HG03108 (cell line): ENCODE measurements around the gene SLC7A11.
"Not testable (repeated sequence)": the region's sequence is repeated elsewhere in the genome, so short reads cannot be mapped to it uniquely, and the experiment has no call there.

Source experiments
- ATAC-seq: cut with Tn5 transposase; IDR thresholded peaks from one replicate; pipeline ENCODE4 v1.9.1; 2021; ENCODE audit warnings: moderate library complexity; ENCODE audit not compliant: unreplicated experiment

SLC7A11 gene

GRCh38 chr4:138210576-138210975 is 31.6 kb downstream of the SLC7A11 start:
- not testable (repeated sequence) for ATAC-seq

GRCh38 chr4:138209094-138209493 is 33.1 kb downstream of the SLC7A11 start:
- no peak for ATAC-seq

- no peak for ATAC-seq
These were observed 36.5 kb downstream of the SLC7A11 start for GRCh38 chr4:138205531-138206233.

- no peak for ATAC-seq
These were observed 37.6 kb downstream of the SLC7A11 start for GRCh38 chr4:138204507-138204906.

- no peak for ATAC-seq
These were observed 39.5 kb downstream of the SLC7A11 start for GRCh38 chr4:138202686-138203085.

- peak; percentile 21 for ATAC-seq
These were observed 41.9 kb downstream of the SLC7A11 start for GRCh38 chr4:138200236-138200590.

- ATAC-seq, result peak; percentile 61
These were observed 42.4 kb downstream of the SLC7A11 start for GRCh38 chr4:138199568-138200235.

- ATAC-seq, result no peak
These were observed 46.0 kb downstream of the SLC7A11 start for GRCh38 chr4:138196153-138196552.

GRCh38 chr4:138193963-138194362 is 48.2 kb downstream of the SLC7A11 start:
- no peak for ATAC-seq

- no peak for ATAC-seq
These were observed 50.0 kb downstream of the SLC7A11 start for GRCh38 chr4:138192113-138192512.

GRCh38 chr4:138190452-138190858 is 51.7 kb downstream of the SLC7A11 start:
- ATAC-seq, result peak; percentile 99

GRCh38 chr4:138189206-138189605 is 52.9 kb downstream of the SLC7A11 start:
- no peak for ATAC-seq

- ATAC-seq, result no peak
These were observed 53.6 kb downstream of the SLC7A11 start for GRCh38 chr4:138188406-138189084.

- no peak for ATAC-seq
These were observed 56.1 kb downstream of the SLC7A11 start for GRCh38 chr4:138185859-138186645.

GRCh38 chr4:138184886-138185285 is 57.3 kb downstream of the SLC7A11 start:
- no peak for ATAC-seq

GRCh38 chr4:138182838-138183426 is 59.2 kb downstream of the SLC7A11 start:
- no peak for ATAC-seq

- ATAC-seq, result no peak
These were observed 60.9 kb downstream of the SLC7A11 start for GRCh38 chr4:138181287-138181686.

GRCh38 chr4:138178566-138178965 is 63.6 kb downstream of the SLC7A11 start:
- ATAC-seq, result no peak

GRCh38 chr4:138177278-138177968 is 64.7 kb downstream of the SLC7A11 start:
- peak; percentile 54 for ATAC-seq
